Motor neuron (in vitro differentiated cells): ENCODE measurements around the gene FREM3. TPM values are rescaled to one million over a fixed set of nuclear protein-coding genes. Genes with fewer than 3 reads are reported as not detected.

Experiments
- ATAC-seq, 8 experiments: fragments of 200-7000 bp; cut with Tn5 transposase; replicated peaks in 6 of 8; 2 replicates each; pipeline ENCODE4 v1.8.0; 2021; ENCODE audit warnings: mild to moderate bottlenecking in 8 of 8, moderate library complexity in 8 of 8
- H3K27ac ChIP-seq, 2 donors: fragments of 250-450 bp; sonication (Bioruptor Pico); 2 replicates each; pipeline ENCODE4 v1.9.0; 2021; ENCODE audit warnings: antibody characterized with exemption in 2 of 2, mild to moderate bottlenecking in 2 of 2, moderate library complexity in 1 of 2
- H3K4me1 ChIP-seq, 2 donors: fragments of 250-450 bp; sonication (Bioruptor Pico); replicated peaks in 1 of 2; 2 replicates each; pipeline ENCODE4 v1.6.1; 2021; ENCODE audit warnings: antibody characterized with exemption in 2 of 2, mild to moderate bottlenecking in 2 of 2, moderate library complexity in 1 of 2
- H3K4me3 ChIP-seq, 5 donors: fragments of 250-450 bp; sonication (Bioruptor Pico); 2 replicates each; pipeline ENCODE4 v1.9.0; 2021; ENCODE audit warnings: antibody characterized with exemption in 5 of 5, mild to moderate bottlenecking in 5 of 5, moderate library complexity in 4 of 5
- WGBS, 10 experiments: fragments of 450-650 bp; shearing (Covaris generic); methylation state at CpG; one replicate each; pipeline ENCODE4 v1.0.0; 2022; 5-methylcytosine and 5-hydroxymethylcytosine counted together
- in situ Hi-C, 9 experiments: fragments of 400-800 bp; cut with MboI; loops; one replicate each; pipeline ENCODE4 v1.15.0; 2021; ENCODE audit warnings: low sequenced_read_pairs in 9 of 9, low pct_unique_long_range_greater_than_20kb in 2 of 9; ENCODE audit not compliant: unreplicated experiment in 9 of 9
- total RNA-seq, 8 experiments: library from RNA; unstranded; fragments of 300-600 nt; gene quantifications; 2 replicates each; pipeline versions ENCODE4 v1.2.3 to v1.2.4, GENCODE V29; 2022

The FREM3 gene
- total RNA-seq, 8 experiments from 2014 or later: 0.04 to 0.43 (median 0.21) TPM

DNA sequence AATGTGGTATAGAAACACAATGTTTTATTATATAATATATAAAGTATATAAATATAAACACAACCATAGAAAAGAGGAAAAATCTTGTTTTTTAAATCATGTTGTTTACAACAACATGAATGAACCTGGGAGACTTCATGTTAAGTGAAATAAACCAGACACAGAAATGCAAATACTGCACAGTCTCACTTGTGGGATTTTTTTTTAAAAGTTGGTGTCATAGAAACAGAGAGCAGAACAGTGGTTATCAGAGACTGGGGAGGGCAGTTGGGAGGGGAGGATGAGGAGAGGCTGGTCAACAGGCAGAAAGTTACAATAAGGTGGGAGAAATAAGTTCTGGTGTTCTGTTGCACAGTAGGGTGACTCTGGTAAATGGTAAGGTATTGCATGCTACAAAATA lies 57.1 kb downstream of the FREM3 start:
- no peak for ATAC-seq
- in situ Hi-C loops: no loop called here
- H3K4me1 ChIP-seq: no peaks in the 10 kb centered on the region

DNA sequence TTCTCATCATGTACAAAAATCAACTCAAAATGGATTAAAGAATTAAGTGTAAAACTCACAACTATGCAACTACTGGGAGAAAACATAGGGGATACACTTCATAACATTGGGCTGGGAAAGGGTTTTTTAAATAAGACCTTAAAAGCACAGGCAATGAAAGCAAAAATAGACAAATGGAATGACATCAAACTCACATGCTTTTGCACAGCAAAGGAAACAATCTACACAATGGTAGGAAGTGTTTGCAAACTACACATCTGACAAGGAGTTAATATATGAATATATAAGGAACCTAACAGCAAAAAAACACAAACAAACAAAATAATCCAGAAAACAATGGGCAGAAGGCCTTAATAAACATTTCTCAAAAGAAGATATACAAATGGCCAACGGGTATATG lies 57.9 kb downstream of the FREM3 start:
- WGBS, 10 experiments: 0 to 86% (median 67%) methylated on average over 1 of the region's 1 CpG; no CpG with 5 or more reads in 3 of the 10 experiments
- H3K27ac ChIP-seq: no peak overlapping the region
- ATAC-seq: no peak
- no peaks in the 10 kb centered on the region for H3K4me1 ChIP-seq
- H3K4me3 ChIP-seq: no peak overlapping the region
- in situ Hi-C loops: no loop called here

More for the DNA sequence above, 57.1 kb downstream of the FREM3 start:
- no peak overlapping the region for H3K4me3 ChIP-seq
- H3K27ac ChIP-seq: no peak overlapping the region

DNA sequence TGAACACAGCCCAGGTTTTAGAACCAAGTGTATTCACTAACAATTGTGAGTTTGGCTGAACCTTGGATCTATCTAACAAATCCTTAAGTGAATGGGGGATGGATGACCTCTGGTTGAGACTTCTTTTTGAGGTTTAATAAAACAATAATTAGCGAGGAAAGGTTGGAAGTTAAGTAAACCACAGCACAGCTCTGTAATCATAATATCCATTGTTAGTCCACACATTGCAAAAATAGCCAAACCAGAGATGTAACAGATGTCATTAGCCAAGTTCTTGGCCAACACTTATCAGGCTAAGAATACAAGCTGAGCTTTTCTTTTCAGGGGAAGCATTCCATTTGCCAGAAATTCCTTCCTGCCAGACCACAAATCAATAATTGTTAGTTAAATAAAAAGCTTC lies 59.1 kb downstream of the FREM3 start:
- ATAC-seq: no peak

DNA sequence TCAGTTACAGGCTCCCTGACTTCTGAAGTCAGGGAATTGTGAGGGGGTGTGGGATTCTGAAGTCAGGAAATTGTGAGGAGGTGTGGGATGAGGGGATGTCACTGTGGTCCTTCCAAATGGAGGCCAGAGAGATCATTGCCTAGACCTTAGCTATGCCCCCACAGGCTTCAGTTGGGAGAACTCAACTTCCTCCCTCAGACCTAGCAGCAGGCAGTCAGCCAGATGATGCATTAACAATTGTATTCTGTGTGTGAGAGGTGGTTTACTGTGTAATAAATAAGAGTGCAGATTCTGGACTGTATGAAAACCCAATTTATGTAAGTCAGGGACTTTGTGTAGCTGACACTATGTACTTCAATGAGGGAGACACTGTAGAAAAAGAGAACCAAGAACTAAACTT lies 65.7 kb downstream of the FREM3 start:
- no peak overlapping the region for H3K27ac ChIP-seq
- in situ Hi-C loops: no loop called here
- ATAC-seq: no peak
- no peak overlapping the region for H3K4me3 ChIP-seq
- no peaks in the 10 kb centered on the region for H3K4me1 ChIP-seq

More for the DNA sequence above, 59.1 kb downstream of the FREM3 start:
- in situ Hi-C loops: no loop called here
- Histone ChIP-seq H3K27ac (no peak overlapping the region), H3K4me1 (no peaks in the 10 kb centered on the region), H3K4me3 (no peak overlapping the region)
- 0 to 40% (median 11%) methylated on average over 1 of the region's 1 CpG; no CpG with 5 or more reads in 1 of the 10 experiments for WGBS, 10 experiments

DNA sequence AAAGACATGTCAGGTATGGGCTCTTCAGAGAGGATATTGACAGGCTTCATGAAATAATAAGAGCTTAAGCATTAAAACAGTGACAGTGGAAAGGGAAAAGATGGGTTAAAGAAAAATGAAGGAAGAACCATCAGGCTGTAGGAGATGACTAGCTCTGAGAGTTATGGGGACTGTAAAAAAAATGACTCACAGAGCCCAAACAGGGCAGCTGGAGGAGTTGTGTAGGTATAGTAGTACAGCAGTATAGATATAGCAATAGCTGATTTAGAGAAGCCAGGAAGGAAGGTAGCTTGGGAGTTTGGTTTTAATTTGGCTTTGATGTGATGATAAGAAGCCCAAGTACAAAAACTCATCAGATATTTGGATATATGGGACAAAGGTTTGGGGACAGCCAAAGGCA lies 66.6 kb downstream of the FREM3 start:
- H3K4me1 ChIP-seq: no peaks in the 10 kb centered on the region
- no peak for ATAC-seq

DNA sequence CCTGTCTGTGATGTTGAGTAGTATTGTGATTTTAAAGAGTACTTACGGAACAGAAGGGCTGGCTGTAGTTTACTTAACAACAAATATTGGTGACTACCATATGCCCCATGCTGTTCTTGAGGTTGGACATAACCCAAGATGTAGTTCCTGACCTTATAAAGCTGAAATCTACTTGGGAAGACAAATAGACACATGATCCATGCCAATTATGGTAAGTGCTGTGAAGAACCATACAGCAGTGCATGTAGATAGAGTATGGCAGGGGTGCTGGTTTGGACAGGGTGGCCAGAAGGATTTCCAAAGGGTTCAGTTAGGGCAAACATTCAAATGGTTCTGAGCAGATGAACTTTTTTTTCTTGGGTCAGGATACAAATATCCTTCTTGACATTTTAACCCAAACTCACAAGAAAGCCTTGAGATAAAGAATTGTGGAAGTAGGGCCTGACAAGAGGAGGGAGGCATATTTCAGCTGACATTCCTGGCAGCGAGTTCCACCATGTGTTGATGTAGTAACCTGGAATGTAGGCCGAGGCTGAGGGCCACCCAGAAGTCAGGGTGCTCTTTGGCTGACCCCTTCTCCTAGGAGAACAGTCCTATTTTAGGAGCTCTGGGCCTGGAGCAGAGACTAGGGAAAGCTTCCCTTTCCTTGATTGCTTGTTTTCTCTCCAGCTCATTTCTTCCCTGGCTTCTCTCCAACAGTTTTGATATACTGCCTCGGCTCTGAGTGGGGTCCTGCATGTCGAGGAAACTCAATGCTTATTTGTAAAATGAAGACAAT lies 74.2 kb downstream of the FREM3 start:
- Histone ChIP-seq H3K4me3 (no peak overlapping the region), H3K27ac (no peak overlapping the region), H3K4me1 (no peaks in the 10 kb centered on the region)
- no peak for ATAC-seq
- in situ Hi-C loops: no loop called here
- 0 to 100% (median 54%) methylated on average over 1 to 4 of the region's 5 CpGs; no CpG with 5 or more reads in 2 of the 10 experiments for WGBS, 10 experiments

More for the DNA sequence above, 66.6 kb downstream of the FREM3 start:
- in situ Hi-C loops: no loop called here
- H3K27ac ChIP-seq: no peak overlapping the region
- H3K4me3 ChIP-seq: no peak overlapping the region

DNA sequence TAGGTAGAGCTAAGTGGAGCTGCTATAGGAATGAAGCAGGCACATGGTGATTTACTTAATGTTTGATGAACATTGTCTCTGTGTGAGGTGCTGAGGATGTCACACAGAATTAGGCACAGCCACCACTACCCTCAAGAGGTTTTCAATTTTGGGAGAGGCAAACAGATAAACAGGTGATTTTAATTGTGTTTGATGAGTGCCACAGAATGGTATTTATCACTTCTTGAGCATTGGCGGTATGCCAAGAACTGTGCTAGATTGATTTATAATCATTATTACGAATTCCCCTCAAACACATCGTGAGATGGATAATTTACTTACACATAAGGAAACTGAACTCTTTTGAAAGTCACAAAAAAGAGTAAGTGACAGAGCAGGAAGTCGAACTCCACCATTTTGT lies 74.8 kb downstream of the FREM3 start:
- Histone ChIP-seq H3K4me3 (no peak overlapping the region), H3K27ac (no peak overlapping the region), H3K4me1 (no peaks in the 10 kb centered on the region)
- no peak for ATAC-seq
- in situ Hi-C loops: no loop called here
- WGBS, 10 experiments: 35 to 100% (median 84%) methylated on average over 1 to 4 of the region's 4 CpGs; no CpG with 5 or more reads in 1 of the 10 experiments

DNA sequence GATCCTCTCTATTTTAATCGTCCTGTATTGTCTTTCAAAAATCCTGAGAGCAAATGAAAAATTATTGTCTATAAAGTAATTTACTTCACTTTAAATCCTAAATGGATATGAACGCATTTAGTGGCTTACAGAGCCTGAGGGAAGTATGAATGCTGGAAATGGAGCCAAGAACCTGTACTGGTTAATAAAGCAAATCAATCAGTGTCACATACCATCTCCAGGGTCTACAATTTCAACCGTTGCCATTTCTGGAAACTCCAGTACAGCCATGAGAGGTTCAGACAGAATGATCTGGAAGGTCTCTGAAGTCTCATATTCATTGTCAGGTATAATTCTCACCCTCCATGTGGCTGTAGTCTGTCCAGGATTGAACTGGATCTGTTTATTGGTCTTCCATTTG lies 76.6 kb downstream of the FREM3 start:
- Histone ChIP-seq H3K27ac (no peak overlapping the region), H3K4me1 (no peaks in the 10 kb centered on the region), H3K4me3 (no peak overlapping the region)
- WGBS, 10 experiments: 30 to 80% (median 50%) methylated on average over 1 to 3 of the region's 3 CpGs; no CpG with 5 or more reads in 1 of the 10 experiments
- in situ Hi-C loops: no loop called here
- ATAC-seq: no peak

DNA sequence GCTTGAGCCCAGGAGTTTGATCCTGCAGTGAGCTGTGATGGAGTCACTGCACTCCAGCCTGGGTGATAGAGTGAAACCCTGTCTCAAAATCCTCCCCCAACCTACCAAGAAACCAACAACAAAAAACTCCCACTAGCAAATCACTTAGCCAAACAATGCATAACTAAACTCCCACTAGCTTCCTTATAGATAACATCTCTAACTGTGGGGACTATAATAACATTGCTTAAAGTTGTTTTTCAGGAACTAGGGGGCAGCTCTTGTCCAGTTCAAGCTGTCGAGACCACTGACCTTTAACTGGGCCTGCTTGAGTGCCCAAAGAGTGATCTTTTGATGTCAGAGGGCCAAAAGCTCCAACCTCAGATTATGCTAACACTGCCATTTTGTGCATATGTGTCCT lies 81.7 kb downstream of the FREM3 start:
- no peak for ATAC-seq
- no peaks in the 10 kb centered on the region for H3K4me1 ChIP-seq
- in situ Hi-C loops: no loop called here
- H3K27ac ChIP-seq: no peak overlapping the region
- 0 to 100% (median 72%) methylated on average over 1 of the region's 1 CpG; no CpG with 5 or more reads in 6 of the 10 experiments for WGBS, 10 experiments
- no peak overlapping the region for H3K4me3 ChIP-seq

DNA sequence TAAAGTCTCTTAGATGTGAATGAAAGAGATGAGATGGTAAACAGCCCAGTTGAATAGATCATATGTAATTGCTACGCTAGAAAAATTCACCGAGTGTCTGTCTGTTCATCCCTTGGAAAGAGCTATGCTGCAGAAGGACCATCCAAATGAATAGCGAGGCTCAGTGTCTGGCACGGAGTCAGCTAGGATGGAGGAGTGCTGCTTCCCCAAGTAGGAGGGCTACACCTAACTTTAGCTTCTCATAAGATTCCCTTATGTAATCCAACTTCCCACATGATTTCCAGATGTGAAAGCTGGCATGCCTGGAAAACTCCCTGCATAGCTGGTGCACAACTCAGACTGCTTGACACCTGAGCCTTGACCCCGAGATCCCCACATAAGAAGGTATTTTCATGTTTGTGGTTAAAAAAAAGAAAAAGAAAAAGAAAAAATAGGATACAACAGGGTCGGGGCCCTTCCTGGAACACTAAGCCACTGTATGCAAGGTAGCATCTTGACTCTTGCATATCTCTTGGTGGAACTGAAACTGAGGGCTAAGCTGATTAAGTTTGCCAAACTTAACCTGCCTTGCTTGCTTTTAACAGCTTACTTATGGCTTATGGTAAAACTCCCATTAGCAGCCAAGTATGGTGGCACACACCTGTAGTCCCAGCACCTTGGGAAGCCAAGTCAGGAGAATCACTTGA lies 82.3 kb downstream of the FREM3 start:
- WGBS, 10 experiments: 38 to 100% (median 84%) methylated on average over 2 to 6 of the region's 6 CpGs; no CpG with 5 or more reads in 3 of the 10 experiments
- ATAC-seq: peak in 1 of 8 experiments; percentile 22
- in situ Hi-C loops: no loop called here
- no peaks in the 10 kb centered on the region for H3K4me1 ChIP-seq
- no peak overlapping the region for H3K27ac ChIP-seq
- H3K4me3 ChIP-seq: no peak overlapping the region

DNA sequence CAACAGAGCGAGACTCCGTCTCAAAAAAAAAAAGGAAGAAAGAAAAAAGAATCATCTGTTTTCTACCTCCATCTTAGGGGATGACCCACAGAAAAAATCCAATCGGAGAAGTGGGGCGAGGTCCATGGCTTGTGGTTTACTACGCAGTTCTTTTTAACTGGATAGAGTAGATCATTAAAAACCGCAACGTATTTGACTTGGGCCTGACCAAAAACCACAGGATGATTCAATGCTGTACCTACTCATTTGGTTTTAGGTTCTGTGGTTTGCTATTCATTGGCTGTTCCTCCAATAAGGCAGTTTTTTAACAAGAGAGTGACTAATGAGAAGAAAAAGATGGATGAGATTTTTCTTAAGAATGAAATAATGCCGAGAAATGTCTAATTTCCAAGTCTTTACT lies 83.7 kb downstream of the FREM3 start:
- Histone ChIP-seq H3K4me3 (no peak overlapping the region), H3K4me1 (no peaks in the 10 kb centered on the region), H3K27ac (no peak overlapping the region)
- WGBS, 10 experiments: 55 to 100% (median 87%) methylated on average over 2 to 7 of the region's 8 CpGs; no CpG with 5 or more reads in 1 of the 10 experiments
- in situ Hi-C loops: no loop called here
- ATAC-seq: no peak

DNA sequence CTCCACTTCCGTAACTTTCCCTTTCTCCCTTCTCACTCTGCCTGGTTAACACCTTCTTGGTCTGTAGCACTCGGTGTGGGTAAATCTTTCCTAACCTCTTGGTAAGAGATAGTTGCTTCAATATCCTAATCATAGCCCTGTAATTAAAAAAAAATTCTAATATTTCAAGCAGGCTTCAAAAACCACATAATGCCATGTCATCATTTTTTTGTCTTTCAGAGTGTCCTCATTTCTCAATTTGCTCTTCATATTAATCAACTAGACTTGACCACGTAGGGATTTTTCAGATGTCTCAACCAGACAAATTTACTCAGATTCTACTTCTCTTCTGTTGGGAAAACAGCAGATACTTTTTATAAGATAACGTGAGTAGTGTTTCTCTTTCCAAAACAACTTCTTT lies 91.0 kb downstream of the FREM3 start:
- no peaks in the 10 kb centered on the region for H3K4me1 ChIP-seq
- H3K4me3 ChIP-seq: no peak overlapping the region
- WGBS, 10 experiments: 15 to 86% (median 59%) methylated on average over 1 to 4 of the region's 4 CpGs
- in situ Hi-C loops: no loop called here
- H3K27ac ChIP-seq: no peak overlapping the region
- no peak for ATAC-seq

DNA sequence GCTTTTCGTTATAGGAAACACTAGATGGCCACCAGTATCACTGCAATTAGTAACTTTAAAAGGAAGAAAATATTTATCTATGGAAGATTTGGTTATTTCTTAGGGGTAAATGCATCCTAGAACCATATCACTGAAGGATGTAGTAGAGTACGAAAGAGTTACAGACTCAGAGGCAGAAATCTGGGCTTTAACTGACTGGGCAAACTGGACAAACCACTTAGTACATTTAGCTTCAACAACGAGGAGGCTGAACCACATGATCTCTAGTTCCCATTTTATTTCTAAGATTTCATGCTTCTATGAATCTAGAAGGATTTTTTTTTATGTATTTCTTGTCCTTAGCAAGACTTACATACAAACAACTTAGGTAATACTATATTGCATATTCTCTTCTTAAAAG lies 94.0 kb downstream of the FREM3 start:
- no peak for ATAC-seq
- Histone ChIP-seq H3K27ac (no peak overlapping the region), H3K4me1 (no peaks in the 10 kb centered on the region), H3K4me3 (no peak overlapping the region)
- WGBS, 10 experiments: 10 to 100% (median 57%) methylated on average over 1 to 3 of the region's 3 CpGs
- in situ Hi-C loops: no loop called here

DNA sequence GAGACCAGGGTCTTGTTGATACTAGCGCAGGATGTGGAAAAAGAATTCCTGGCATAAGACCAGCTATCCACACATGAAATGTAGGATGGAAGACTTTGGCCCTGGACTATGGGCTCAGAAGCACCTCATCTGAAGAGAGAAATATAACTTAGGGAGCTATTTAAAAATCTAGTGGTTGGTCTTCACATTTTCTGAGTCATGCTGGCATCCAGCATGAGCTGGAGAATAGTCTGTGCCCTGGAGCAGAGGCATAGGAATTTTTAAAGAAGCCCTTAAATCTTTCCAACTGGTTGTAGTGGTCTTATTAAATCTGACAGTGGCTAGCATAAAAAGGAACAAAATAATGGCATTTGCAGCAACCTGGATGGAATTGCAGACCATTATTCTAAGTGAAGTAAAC lies 100.6 kb downstream of the FREM3 start:
- ATAC-seq: no peak
- H3K4me3 ChIP-seq: no peak overlapping the region
- in situ Hi-C loops: no loop called here
- no peaks in the 10 kb centered on the region for H3K4me1 ChIP-seq
- WGBS, 10 experiments: 33 to 100% (median 100%) methylated on average over 1 of the region's 1 CpG; no CpG with 5 or more reads in 7 of the 10 experiments
- no peak overlapping the region for H3K27ac ChIP-seq
